Measurements from ENCODE around the gene ZPBP2.

GRCh38 chr17:39913989-39914388 lies 46.0 kb downstream of the ZPBP2 start:
- TF ChIP-seq SP1 (CRISPR knock-in tag; conservative IDR thresholded peaks at IDR 0.05), result no peak
- no peak for TF ChIP-seq USF2 (CRISPR knock-in tag; IDR thresholded peaks at IDR 0.05)
- TF ChIP-seq CTCF (IDR thresholded peaks at IDR 0.05), result no peak
- TF ChIP-seq FOXP1 (CRISPR knock-in tag; IDR thresholded peaks at IDR 0.05; ENCODE audit: borderline replicate concordance), result no peak
- TF ChIP-seq CREM (CRISPR knock-in tag; IDR thresholded peaks at IDR 0.05), result no peak
- TF ChIP-seq NR3C1 (CRISPR knock-in tag; conservative IDR thresholded peaks at IDR 0.05; ENCODE audit: low read depth), result no peak
- TF ChIP-seq FOXJ3 (CRISPR knock-in tag; IDR thresholded peaks at IDR 0.05; ENCODE audit: borderline replicate concordance), result no peak
- no peak for TF ChIP-seq JUN (CRISPR knock-in tag; IDR thresholded peaks at IDR 0.05)
- TF ChIP-seq KAT7 (CRISPR knock-in tag; IDR thresholded peaks at IDR 0.05; ENCODE audit: borderline replicate concordance), result no peak
- no peak for TF ChIP-seq RORB (CRISPR knock-in tag; IDR thresholded peaks at IDR 0.05)
- no peak for TF ChIP-seq FOXK1 (CRISPR knock-in tag; IDR thresholded peaks at IDR 0.05)
